Inflammatory macrophage treated with lipopolysaccharide for 4 hours (primary cell): ENCODE measurements around the gene ADGRL1.
"Not testable (repeated sequence)": the region's sequence is repeated elsewhere in the genome, so short reads cannot be mapped to it uniquely, and the experiment has no call there.

Experiments
- DNase-seq: peaks from one replicate; pipeline ENCODE4 v3.0.0-alpha.2; 2020

The ADGRL1 gene

DNA sequence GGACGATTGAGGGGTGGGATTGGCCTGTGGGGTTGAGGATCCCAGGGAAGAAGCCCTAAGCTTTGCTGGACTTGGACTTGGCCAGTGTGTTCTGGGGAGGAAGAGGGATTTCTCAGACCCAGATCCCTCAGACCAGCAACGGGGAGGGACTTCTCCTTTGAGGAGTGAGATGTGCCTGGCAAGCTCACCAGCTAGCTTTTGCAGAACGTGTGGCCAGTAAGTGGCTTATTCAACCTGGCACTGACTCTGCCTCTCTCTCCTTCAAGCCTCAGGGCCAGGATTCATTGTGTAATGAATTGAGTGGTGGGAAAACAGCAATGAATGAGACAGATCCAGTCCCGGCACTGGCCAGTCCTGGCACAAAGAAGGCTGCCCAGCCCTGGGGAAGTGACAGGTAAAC, 11.9 kb upstream of the ADGRL1 start:
- DNase-seq = not testable (repeated sequence)

DNA sequence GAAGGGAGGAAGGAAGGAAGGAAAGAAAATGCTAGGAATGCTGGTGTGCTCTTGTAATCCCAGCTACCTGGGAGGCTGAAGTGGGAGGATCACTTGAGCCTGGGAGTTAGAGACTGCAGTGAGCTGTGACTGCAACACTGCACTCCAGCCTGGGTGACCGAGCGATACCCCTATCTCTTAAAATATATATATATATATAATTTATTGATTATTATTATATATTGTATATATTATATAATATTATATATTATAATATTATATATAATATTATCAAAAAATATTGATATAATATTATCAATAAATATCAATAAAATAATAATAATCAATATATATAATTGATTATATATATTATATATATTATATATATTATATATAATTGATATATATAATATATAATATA, 8.6 kb upstream of the ADGRL1 start:
- no peak for DNase-seq

DNA sequence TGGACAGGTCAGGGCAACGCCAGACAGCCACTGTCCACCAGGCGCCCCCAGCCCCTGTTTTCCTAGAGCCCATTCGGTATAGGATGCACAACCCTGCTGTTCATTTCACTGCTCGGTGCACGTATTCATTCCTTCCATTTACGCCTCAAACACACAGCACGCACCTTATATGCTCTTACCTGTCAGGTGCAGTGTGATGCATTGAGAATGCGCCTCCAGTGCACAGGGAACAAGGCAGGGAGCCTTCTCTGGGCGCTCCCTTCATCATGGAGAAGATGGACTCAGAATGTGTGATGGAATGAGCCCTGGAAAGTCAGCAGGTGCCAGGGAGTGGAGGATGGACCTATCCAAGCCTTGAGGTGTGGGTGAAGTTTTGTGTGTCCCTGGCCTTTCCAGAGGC, 4.2 kb upstream of the ADGRL1 start:
- not testable (repeated sequence) for DNase-seq

DNA sequence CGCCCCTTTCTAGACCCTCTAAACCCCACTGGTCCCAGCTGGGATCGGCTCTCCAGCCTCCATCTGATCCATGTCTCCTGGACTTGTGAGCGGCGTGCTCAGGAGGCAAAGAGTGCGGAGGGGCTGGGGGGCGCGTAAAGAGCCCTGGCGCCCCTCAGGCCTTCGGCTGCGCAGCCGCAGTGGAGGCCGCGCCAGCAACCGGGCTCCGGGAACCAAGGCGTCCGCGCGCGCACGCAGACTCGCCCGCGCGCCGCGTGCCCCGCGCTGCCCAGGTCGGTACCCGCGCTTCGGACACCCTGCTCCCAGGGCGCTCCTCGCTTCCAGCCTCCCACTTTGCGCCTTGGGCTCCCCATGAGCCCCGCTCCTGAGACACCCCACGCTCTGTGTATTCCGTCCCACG, 3.4 kb upstream of the ADGRL1 start:
- DNase-seq = not testable (repeated sequence)

DNA sequence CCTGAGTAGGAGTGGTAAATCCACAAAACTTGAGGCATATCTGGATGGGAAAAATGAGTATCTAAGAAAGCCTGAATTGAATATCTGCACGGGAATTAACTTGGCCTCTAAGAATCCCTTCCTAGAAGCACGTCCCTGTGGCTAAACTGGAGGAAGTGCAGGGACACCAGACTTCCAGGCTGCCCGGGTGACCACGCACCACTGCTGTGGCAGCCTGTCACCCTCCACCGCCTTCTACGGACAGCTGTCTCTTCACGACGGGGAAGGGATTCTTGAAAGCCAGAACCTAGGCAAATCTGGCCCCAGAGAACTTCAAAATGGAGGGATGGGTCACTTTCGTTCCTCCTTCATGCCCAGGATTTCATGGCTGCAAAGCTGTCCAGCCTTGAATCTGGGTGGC, 2.5 kb upstream of the ADGRL1 start:
- not testable (repeated sequence) for DNase-seq

DNA sequence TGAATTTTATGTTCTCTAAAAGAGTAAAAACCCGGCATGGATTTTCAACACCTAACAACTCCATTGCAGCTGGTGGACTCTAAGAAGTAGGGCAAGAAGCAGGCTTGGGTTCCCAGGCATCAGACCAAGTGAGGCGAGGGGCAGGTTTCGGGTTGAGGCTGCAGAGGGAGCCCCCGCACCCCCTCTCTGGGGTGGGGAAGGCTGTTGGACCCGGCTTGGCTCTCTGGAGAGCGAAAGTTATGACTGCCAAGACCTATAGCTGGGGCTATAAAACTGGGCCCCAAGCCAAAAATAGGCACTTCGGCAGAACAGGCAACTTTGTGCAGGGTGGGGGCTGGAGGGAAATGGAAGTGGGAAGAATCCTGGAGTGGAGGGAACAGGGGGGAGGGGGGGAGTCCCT, 1.8 kb upstream of the ADGRL1 start:
- DNase-seq = not testable (repeated sequence)

DNA sequence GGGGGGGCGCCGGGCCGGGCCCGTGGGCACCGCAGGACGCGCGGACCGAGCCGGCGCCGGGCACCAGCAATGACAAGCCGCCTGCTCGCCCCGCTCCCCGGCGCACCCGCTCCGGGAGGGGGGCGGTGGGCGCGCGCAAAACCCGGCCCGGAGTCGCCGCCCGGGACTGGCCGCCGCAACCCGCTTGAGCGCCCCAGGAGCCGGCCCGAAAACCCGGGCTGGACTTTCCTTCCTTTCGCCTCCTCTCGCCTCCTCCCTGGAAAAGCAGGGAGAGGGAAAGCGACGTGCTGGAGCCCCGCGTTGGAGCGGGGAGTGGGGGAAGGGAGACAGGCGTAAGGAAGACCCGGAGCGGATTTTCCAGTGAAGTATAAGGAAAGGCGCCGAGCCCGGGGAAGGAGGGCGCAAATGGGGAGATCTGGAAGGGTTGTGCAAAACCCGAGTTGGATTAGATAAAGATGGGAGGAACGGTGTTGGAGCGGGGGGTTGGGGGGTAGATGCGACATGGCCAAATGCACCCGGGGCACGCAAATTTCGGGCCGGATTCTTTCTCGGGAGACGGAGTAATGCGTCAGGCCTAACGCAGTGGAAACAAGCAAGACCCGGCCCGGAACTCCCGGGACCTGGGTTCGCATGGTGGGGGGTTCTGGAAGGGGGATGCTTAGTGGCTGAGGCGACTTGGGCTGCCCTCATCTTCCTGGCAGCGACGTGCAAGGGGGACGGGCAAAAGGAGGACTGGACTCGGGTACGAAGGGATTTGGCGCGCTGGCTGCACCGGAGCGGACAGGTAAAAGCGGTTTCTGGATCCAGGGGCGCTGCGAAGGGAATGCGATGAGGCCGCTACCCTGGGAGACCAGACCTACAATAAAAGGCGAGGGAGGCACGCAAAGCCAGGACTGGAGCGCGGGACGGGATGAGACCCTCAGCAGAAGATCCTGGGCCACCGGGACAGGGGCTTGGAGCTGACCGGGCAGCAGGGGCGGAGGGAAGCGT, 1.1 kb upstream of the ADGRL1 start:
- peak; percentile 63 for DNase-seq

DNA sequence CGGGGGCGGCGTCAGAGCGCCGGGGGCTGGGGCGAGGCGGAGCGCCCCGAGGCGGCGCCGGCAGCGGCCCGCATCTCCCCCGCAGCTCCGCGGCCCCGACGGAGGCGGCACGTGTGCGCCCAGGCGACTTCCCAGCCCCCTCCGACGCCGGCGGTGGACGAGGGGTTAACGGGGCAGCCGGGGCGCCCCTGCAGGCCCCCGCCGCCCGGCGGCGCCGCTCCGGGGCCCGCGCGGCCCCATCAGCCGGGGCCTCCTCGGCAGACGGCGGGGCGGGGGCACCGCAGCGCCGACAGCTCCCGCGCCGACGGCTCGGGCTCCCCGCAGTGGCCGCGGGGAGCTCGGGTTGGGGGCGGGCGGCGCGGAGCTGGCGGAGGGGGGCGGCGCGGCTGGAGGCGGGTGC, 339 bp upstream of the ADGRL1 start:
- not testable (repeated sequence) for DNase-seq

DNA sequence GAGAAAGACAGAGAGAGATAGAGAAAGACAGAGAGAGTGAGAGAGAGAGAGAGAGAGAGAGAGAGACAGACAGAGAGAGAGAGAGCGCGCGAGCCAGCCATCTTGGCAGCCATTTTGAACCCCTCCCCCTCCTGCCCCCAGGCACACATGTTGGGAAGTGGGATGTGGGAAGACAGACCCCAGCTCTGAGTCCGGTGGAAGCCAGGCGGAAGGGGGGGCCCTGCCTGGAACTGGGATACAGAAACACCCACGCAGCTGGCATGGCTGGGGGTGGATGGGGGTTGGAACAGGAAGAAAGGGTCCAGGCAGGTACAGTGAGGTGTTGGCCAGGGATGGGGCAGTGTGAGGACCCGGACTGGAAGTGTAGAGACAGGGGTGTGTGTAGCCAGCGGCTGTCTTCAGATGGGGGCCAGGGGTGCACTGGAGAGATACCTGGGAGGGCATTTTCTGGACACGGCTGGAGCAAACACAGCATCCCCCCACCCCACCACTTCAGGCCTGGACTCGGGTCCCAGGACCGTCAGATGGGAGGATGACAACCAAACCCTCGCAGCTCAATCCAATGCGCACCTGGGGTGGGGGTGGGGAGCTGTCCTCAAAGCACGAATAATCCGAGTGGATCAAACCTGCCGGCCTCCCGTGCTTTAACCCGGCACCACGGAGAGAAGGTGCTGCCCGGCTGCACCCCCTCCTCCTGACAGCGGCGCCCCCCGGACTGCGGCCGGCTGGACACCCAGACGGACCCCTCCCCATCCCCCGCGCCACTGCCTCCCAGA, 1.1 kb downstream of the ADGRL1 start:
- not testable (repeated sequence) for DNase-seq

DNA sequence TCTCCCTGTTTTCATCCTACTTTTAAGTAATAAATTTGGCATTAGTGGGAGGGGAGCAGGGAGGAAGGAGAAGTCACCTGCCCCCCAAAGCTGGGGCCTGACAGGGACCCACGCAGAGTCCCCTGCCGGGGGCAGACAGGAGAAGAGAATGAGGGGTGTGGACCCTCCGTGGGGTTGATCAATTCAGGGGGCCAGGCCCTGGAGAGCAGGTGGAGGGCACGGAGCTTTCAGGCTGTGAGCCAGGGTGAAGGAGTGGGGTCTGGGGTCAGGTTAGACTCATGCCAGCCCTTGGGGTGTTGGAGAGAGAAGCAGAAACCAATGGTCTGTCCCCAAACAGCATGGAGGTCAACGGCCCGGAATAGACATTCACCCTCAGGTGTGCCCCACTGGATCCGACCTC, 1.8 kb downstream of the ADGRL1 start:
- DNase-seq = not testable (repeated sequence)

DNA sequence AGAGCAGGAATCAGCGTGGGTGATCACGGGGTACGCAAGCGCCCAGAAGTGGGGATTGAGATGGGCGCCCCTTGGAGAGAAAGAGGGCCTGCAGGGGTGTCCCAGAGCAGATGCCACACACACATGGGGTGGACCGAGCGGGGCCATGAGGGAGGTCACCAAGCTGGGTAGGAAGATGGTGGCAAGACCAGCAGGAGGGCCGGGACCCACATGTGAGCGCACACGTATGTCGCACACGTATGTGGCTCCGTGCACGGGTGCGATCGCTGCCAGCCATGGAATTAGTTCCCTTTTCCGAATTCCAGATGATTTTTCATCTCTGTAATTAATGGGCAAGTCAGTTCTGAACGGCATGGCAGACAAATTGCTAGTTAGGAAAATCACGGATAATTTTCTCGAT, 2.2 kb downstream of the ADGRL1 start:
- not testable (repeated sequence) for DNase-seq

DNA sequence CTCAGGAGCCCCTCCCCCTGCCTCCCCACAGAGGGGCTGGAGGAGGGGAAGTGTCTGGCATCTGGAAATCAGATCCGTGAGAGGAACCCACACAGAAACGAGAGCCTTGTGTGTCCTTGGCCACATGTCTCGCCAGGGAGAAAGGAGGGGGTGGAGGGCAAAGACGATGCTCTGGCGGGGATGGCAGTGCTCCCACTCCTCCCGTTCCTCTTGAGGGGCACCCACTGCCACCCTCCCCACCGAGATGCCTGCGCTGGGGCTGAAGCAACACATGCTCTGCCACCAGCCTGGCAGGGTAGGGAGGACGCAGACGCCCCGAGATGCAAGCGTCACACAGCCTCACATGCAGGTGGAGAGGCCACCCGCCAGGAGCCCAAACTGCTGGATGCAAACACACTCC, 2.8 kb downstream of the ADGRL1 start:
- no peak for DNase-seq

DNA sequence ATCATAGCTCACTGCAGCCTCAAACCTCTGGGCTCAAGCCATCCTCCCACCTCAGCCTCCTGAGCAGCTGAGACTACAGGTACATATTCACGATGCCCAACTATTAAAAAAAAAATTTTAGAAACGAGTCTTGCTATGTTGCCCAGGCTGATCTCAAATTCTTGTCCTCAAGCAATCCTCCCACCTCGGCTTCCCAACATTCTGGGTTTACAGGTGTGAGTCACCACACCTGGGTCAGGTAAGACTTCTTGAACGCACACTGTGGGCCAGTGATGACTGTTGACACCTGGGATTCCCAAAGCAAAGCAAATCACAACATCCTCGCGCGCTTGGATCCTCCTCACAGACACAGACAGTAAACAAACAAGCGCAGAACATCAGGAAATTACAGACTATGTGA, 4.5 kb downstream of the ADGRL1 start:
- not testable (repeated sequence) for DNase-seq

DNA sequence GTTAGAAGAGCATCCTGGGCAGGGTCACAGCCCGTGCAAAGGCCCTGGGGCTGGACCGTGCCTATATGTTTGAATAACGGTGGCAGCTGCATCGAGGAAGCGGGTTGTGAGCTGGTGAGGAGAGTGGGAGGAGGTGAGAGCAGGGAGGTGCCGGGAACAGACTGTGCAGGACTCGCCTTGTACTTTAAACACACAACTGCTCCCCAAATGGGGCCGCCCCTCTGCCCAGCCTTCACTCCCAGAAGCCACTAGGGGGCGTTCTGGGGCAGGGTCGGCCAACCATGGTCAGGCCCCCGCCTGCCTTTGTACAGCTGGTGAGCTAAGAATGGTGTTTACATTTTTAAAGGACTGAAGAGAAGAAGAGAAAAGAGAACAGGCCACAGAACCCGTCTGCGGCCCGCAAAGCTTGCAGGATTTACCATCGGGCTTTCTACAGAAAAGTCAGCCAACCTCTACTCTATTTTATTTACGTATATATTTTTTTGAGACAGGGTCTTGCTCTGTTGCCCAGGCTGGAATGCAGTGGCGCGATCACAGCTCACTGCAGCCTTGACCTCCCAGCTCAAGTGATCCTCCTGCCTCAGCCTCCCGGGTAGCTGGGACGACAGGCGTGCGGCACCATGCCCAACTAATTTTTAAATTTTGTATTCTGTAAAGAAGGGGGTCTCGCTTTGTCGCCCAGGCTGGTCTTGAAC, 5.7 kb downstream of the ADGRL1 start:
- DNase-seq = peak; percentile 32

DNA sequence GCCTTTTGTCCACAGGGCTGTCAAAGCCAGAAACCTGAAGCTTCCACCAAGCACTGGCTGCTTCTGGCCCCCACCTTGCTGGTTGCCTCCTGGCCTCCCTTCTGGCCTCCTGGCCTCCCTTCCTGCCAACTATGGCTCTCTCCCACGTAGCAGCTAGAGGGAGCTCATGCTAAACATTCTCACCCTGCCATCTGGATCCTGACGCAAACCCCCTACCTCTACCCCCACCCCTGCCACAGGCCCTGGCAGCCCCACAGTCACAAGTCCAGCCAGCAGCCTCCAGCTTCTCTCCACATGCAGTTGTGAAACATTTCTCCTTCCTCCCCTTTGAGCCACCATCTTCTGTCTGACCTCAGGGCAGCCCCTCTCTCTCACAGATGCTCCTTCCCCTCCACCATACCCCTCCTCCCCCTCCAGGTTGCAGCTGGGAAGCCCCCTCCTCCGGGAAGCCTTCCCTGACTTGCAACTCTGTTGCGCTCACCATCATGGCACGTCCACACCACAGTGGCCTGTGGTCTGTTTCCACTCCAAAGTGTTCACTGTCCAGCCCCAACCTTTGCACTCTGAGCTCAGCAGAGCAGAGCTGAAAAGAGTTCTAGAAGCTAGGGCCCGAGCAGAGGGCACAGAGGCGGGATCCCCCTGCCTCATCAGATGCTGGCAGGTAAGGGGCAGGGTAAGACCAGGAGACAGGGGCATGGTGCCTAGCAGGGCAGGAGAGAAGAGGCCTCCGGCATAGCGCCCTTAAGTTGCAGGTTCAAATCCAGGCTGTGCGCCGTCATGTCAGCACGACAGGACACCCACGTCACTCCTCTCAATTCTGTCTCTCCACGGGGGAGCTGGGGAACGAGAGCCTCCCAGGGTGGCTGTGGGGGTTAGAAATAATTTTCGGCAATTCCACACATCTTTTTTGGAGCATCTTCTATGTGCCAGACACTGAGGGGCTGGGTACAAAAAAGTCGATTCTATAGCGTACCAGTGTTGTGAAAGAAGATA, 7.3 kb downstream of the ADGRL1 start:
- peak; percentile 15 for DNase-seq

DNA sequence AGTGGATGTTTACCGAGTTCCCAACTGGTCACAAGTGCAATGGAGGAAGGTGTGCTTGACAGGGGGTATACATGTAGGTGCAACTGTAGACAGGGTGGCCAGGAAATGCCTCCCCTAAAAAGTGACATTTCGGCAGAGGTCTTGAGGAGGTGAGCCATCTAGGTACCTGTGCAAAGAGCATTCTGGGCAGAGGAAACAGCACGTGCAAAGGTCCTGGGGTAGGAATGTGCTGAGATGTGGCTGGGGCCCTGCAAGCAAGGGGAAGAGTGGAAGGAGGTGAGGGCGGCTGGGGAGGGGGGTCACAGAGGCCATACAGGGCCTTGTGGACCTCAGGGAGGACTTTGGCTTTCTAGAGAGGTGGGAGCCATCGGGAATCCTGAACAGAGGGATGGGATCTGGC, 8.1 kb downstream of the ADGRL1 start:
- DNase-seq = no peak

DNA sequence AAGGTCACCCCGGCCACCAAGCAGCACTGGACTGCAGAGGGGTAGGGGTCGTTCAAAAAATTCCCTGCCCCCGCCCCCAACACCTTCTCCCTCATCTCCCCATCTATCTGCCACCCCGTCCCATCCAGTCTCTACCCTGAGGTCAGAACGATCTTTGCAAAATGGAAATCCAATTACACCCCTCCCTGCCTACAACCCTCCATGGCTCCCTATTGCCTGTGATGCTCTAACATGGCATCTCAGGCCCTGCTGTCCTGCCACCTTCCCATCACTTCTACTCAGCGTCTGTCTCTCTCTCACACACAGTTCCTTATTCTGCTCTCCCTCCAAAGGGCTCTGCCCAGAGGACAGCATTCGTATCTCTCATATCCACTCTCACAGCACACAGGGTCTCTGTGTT, 8.7 kb downstream of the ADGRL1 start:
- DNase-seq = not testable (repeated sequence)

DNA sequence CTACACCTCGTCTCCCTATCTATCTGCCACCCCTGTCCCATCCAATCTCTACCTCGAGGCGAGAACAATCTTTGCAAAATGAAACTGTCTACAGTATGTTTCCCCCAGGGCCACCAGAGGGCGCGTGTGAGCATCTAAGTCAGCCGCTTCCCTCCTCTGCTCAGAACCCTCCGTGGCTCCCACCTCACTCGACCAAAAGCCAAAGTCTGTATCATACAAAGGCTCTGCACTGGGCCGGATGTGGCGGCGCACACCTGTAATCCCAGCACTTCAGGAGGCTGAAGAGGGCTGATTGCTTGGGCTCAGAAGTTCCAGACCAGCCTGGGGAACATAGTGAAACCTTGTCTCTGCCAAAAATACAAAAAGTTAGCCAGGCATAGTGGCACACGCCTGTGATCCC, 9.9 kb downstream of the ADGRL1 start:
- peak; percentile 57 for DNase-seq

DNA sequence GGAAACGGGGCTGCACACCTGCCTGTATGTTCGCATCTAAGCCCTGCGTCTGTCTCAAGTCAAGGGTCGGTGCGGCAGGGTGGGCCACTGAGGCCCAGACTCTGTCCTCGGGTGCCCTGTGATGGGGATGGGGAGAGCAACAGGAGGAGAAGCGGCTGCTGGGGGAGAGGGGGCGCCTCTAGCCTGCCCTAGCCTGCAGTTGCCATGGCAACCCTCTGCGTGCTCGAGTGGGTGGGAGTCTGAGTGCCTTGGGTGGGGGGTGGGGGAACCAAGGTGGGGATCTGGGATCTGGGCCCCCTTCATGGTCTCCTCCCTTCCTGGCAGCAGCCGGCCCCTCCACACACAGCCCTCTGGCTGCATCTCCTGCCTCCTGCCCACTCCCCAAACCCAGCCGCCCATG, 10.8 kb downstream of the ADGRL1 start:
- DNase-seq = not testable (repeated sequence)

DNA sequence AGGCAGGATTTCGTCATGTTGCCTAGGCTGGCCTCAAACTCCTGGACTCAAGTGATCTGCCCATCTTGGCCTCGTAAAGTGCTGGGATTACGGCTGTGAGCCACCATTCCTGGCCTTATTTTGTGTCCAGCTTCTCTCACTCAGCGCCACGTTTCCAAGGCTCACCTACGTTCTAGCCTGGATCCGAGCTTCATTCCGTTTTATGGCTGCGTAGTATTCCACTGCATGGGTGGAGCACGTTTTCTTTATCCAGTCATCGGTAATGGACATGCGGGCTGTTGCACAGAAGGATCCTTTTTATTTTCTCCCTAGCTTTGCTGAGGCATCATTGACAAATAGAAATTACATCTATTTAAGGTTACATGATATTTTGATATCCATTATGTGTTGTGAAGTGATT, 16.6 kb downstream of the ADGRL1 start:
- no peak for DNase-seq

DNA sequence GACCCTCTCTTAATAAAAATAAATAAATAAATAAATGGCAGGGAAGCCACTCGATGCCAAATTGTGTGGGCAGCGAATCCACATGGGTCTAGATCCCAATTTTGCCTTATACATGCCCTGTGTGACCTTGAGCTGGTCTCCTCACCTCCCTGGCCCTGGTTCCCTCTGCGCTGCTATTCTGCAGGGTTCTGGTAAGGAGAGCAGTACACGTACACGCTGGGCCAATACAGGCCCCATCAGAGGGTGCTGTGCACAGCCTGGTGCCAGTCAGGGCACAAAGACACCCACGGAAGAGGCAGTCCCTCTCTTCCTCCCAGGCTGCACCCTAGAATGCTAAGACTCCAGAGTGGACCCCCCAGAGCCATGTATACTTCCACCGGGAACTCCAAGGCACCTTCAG, 17.9 kb downstream of the ADGRL1 start:
- DNase-seq = not testable (repeated sequence)

DNA sequence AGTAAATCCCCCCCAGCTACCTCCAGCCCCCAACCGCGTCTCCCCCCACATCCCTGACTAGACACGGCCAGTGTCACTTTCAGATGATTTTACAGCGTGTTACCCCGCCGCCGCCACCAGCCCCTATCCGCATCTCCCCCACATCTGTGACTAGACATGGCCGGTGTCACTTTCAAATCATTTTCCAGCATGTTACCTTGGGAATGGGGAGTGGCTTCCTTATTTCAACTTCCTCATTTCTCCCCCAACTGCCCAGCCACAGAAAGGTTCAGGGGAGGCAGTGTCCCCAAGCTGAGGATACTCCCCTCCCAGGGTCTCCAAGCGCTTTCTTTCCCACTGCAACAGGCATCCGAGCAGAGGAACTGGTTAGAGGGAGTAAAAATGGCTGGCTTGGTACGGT, 18.4 kb downstream of the ADGRL1 start:
- DNase-seq = no peak
